ENCODE results near the gene PCSK5.
"Not testable (repeated sequence)": the region's sequence is repeated elsewhere in the genome, so short reads cannot be mapped to it uniquely, and the experiment has no call there.

Gene PCSK5

DNA sequence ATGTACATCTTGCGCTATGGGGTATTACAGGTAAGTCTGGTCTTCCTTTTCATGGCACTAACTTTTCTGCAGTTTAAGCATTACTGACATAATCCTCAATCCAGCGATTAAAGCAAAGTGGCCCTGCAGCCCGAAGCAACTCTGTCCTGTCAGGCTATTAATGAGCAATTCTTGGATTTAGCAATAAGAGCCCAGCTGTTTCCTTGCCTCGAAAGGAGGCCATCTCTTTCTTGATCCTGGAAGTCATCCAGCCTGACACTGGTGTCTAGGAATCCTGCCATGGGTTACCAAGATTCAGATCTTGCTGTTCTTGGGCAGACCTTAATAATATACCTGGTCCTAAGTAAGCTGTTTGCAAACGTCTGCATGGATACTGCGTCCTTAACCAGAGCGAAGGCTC is 401.8 kb downstream of the PCSK5 start:
- WGBS (ENCODE audit: insufficient coverage, insufficient read length), result no CpG with 5 or more reads among the region's 7 CpGs
- Histone ChIP-seq H3K27ac (ENCODE audit: low read length) (no peak overlapping the region), H3K4me1 (ENCODE audit: control insufficient read depth, insufficient read depth, low read length) (no peaks in the 10 kb centered on the region), H3K4me3 (ENCODE audit: low read length) (no peak overlapping the region), H3K36me3 (ENCODE audit: control insufficient read depth, insufficient read depth, low read length) (no peaks in the 10 kb centered on the region), H3K9me3 (ENCODE audit: control insufficient read depth, insufficient read depth, low read length) (no peaks in the 10 kb centered on the region), H3K27me3 (ENCODE audit: control insufficient read depth, insufficient read depth, low read length) (no peaks in the 10 kb centered on the region)
- DNase-seq (ENCODE audit: low read depth, low spot score), result no peak

GRCh38 chr9:76292658-76293057 is 402.2 kb downstream of the PCSK5 start:
- no peaks in the 10 kb centered on the region for H3K36me3 ChIP-seq (ENCODE audit: control insufficient read depth, insufficient read depth, low read length)
- H3K27ac ChIP-seq (ENCODE audit: low read length), result no peak overlapping the region
- H3K27me3 ChIP-seq (ENCODE audit: control insufficient read depth, insufficient read depth, low read length), result no peaks in the 10 kb centered on the region
- no peaks in the 10 kb centered on the region for H3K9me3 ChIP-seq (ENCODE audit: control insufficient read depth, insufficient read depth, low read length)
- no CpG with 5 or more reads among the region's 5 CpGs for WGBS (ENCODE audit: insufficient coverage, insufficient read length)
- H3K4me1 ChIP-seq (ENCODE audit: control insufficient read depth, insufficient read depth, low read length), result no peaks in the 10 kb centered on the region
- no peak overlapping the region for H3K4me3 ChIP-seq (ENCODE audit: low read length)
- no peak for DNase-seq (ENCODE audit: low read depth, low spot score)

DNA sequence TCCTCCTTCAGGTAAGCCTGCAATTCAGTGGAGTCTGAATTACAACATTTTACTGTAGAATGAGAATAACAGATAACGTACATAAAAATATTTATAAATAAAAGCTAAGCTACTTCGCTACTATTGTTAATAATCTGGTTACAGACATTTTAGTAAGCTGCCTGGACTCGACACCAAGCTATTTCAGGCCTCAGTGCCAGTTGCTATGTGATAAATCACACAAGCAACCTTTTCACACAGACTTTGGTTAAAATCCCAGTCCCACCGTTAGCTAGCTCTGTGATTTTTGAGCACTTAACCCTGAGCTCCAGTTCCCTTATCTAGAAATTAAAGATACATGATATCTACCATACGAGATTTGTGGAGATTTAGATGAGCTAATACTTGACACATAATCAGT is 403.8 kb downstream of the PCSK5 start:
- Histone ChIP-seq H3K4me1 (ENCODE audit: control insufficient read depth, insufficient read depth, low read length) (no peaks in the 10 kb centered on the region), H3K36me3 (ENCODE audit: control insufficient read depth, insufficient read depth, low read length) (no peaks in the 10 kb centered on the region), H3K4me3 (ENCODE audit: low read length) (no peak overlapping the region), H3K27ac (ENCODE audit: low read length) (no peak overlapping the region), H3K27me3 (ENCODE audit: control insufficient read depth, insufficient read depth, low read length) (no peaks in the 10 kb centered on the region), H3K9me3 (ENCODE audit: control insufficient read depth, insufficient read depth, low read length) (no peaks in the 10 kb centered on the region)
- DNase-seq (ENCODE audit: low read depth, low spot score), result no peak
- no CpG with 5 or more reads among the region's 5 CpGs for WGBS (ENCODE audit: insufficient coverage, insufficient read length)

DNA sequence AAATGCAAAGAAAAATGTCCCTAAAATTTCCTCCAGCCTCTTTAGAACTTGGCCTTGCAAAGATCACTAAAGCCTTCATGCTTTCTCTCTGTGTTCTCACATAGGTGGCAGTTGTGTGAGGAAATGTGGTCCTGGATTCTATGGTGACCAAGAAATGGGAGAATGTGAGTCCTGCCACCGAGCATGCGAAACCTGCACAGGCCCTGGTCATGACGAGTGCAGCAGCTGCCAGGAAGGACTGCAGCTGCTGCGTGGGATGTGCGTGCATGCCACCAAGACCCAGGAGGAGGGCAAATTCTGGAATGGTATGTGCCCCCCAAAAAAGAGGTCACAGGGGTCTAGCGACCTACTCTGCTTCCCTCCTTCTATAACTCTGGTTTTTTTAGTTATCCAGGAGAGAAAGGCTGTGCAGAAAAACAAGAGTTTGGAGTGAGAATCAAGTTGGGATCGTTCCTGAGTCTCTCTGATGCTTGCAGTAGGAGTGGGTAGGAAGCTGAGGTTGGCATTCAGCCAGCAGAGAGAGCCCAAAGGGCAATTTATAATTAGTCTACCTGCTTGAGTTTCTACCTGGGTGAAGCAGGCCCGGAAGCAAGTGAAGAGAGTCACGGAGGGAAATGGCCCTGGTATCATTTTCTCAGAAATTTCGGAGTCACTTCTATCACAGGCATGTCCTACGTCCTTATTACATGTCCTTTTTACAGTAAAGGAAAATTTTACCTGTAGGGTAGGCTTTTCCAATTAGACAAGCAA is 406.3 kb downstream of the PCSK5 start:
- no peaks in the 10 kb centered on the region for H3K4me1 ChIP-seq (ENCODE audit: control insufficient read depth, insufficient read depth, low read length)
- WGBS (ENCODE audit: insufficient coverage, insufficient read length), result no CpG with 5 or more reads among the region's 11 CpGs
- no peaks in the 10 kb centered on the region for H3K36me3 ChIP-seq (ENCODE audit: control insufficient read depth, insufficient read depth, low read length)
- no peak overlapping the region for H3K4me3 ChIP-seq (ENCODE audit: low read length)
- no peak overlapping the region for H3K27ac ChIP-seq (ENCODE audit: low read length)
- no peaks in the 10 kb centered on the region for H3K27me3 ChIP-seq (ENCODE audit: control insufficient read depth, insufficient read depth, low read length)
- DNase-seq (ENCODE audit: low read depth, low spot score), result no peak
- H3K9me3 ChIP-seq (ENCODE audit: control insufficient read depth, insufficient read depth, low read length), result no peaks in the 10 kb centered on the region

GRCh38 chr9:76297721-76298239 is 407.3 kb downstream of the PCSK5 start:
- H3K9me3 ChIP-seq (ENCODE audit: control insufficient read depth, insufficient read depth, low read length), result no peaks in the 10 kb centered on the region
- no peak overlapping the region for H3K27ac ChIP-seq (ENCODE audit: low read length)
- WGBS (ENCODE audit: insufficient coverage, insufficient read length), result no CpG with 5 or more reads among the region's 14 CpGs
- H3K4me3 ChIP-seq (ENCODE audit: low read length), result no peak overlapping the region
- no peaks in the 10 kb centered on the region for H3K4me1 ChIP-seq (ENCODE audit: control insufficient read depth, insufficient read depth, low read length)
- H3K27me3 ChIP-seq (ENCODE audit: control insufficient read depth, insufficient read depth, low read length), result no peaks in the 10 kb centered on the region
- H3K36me3 ChIP-seq (ENCODE audit: control insufficient read depth, insufficient read depth, low read length), result no peaks in the 10 kb centered on the region
- no peak for DNase-seq (ENCODE audit: low read depth, low spot score)

DNA sequence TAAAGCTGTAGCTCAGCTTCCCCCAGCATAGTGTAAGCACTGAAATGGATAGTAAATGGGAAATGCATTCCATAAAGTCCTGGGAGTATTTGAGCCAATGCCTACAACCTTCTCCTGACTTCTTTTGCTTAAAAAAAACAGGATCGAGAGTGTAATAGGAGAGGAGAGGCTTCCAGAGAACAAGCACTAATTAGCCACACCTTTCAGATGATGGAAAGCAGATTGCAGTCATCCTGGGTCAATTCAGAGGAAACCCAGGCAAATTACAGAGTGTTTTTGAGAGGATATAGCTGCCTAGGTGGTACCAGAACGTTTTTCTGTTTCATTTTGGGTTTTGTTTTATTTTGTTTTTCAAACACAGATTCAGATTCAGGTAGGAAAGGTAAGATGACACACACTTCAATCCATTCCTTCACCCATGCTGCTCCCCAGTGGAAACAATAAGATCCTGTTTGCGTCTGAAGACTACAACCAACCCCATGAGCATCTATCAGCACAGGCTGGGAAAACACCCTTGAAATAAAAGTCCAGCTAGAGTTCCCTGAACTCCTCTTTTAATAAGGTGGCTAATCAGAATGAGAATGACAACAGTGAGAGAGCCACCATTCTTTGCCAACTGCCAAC is 408.2 kb downstream of the PCSK5 start:
- no peak overlapping the region for H3K4me3 ChIP-seq (ENCODE audit: low read length)
- no CpG with 5 or more reads among the region's 3 CpGs for WGBS (ENCODE audit: insufficient coverage, insufficient read length)
- no peaks in the 10 kb centered on the region for H3K4me1 ChIP-seq (ENCODE audit: control insufficient read depth, insufficient read depth, low read length)
- H3K36me3 ChIP-seq (ENCODE audit: control insufficient read depth, insufficient read depth, low read length), result no peaks in the 10 kb centered on the region
- no peak for DNase-seq (ENCODE audit: low read depth, low spot score)
- H3K27me3 ChIP-seq (ENCODE audit: control insufficient read depth, insufficient read depth, low read length), result no peaks in the 10 kb centered on the region
- H3K9me3 ChIP-seq (ENCODE audit: control insufficient read depth, insufficient read depth, low read length), result no peaks in the 10 kb centered on the region
- no peak overlapping the region for H3K27ac ChIP-seq (ENCODE audit: low read length)

GRCh38 chr9:76302543-76302942 is 412.1 kb downstream of the PCSK5 start:
- Histone ChIP-seq H3K4me3 (ENCODE audit: low read length) (no peak overlapping the region), H3K27me3 (ENCODE audit: control insufficient read depth, insufficient read depth, low read length) (no peaks in the 10 kb centered on the region), H3K4me1 (ENCODE audit: control insufficient read depth, insufficient read depth, low read length) (no peaks in the 10 kb centered on the region), H3K27ac (ENCODE audit: low read length) (no peak overlapping the region), H3K36me3 (ENCODE audit: control insufficient read depth, insufficient read depth, low read length) (no peaks in the 10 kb centered on the region), H3K9me3 (ENCODE audit: control insufficient read depth, insufficient read depth, low read length) (no peaks in the 10 kb centered on the region)
- DNase-seq (ENCODE audit: low read depth, low spot score), result no peak
- WGBS (ENCODE audit: insufficient coverage, insufficient read length), result no CpG with 5 or more reads among the region's 3 CpGs

- H3K4me1 ChIP-seq (ENCODE audit: control insufficient read depth, insufficient read depth, low read length), result no peaks in the 10 kb centered on the region
- no peaks in the 10 kb centered on the region for H3K36me3 ChIP-seq (ENCODE audit: control insufficient read depth, insufficient read depth, low read length)
- no peak overlapping the region for H3K4me3 ChIP-seq (ENCODE audit: low read length)
- DNase-seq (ENCODE audit: low read depth, low spot score), result no peak
- no peaks in the 10 kb centered on the region for H3K27me3 ChIP-seq (ENCODE audit: control insufficient read depth, insufficient read depth, low read length)
- WGBS (ENCODE audit: insufficient coverage, insufficient read length), result no CpG with 5 or more reads among the region's 3 CpGs
- H3K27ac ChIP-seq (ENCODE audit: low read length), result no peak overlapping the region
- no peaks in the 10 kb centered on the region for H3K9me3 ChIP-seq (ENCODE audit: control insufficient read depth, insufficient read depth, low read length)
Measured at GRCh38 chr9:76302947-76303550, 412.6 kb downstream of the PCSK5 start.

GRCh38 chr9:76307047-76307446 is 416.6 kb downstream of the PCSK5 start:
- not testable (repeated sequence) for H3K4me1 ChIP-seq (ENCODE audit: control insufficient read depth, insufficient read depth, low read length); H3K27me3 ChIP-seq (ENCODE audit: control insufficient read depth, insufficient read depth, low read length); H3K4me3 ChIP-seq (ENCODE audit: low read length); DNase-seq (ENCODE audit: low read depth, low spot score); H3K9me3 ChIP-seq (ENCODE audit: control insufficient read depth, insufficient read depth, low read length); H3K36me3 ChIP-seq (ENCODE audit: control insufficient read depth, insufficient read depth, low read length); H3K27ac ChIP-seq (ENCODE audit: low read length)
- WGBS (ENCODE audit: insufficient coverage, insufficient read length), result no CpG with 5 or more reads among the region's 7 CpGs

- no peak overlapping the region for H3K4me3 ChIP-seq (ENCODE audit: low read length)
- no peak for DNase-seq (ENCODE audit: low read depth, low spot score)
- no peak overlapping the region for H3K27ac ChIP-seq (ENCODE audit: low read length)
- H3K27me3 ChIP-seq (ENCODE audit: control insufficient read depth, insufficient read depth, low read length), result no peaks in the 10 kb centered on the region
- H3K9me3 ChIP-seq (ENCODE audit: control insufficient read depth, insufficient read depth, low read length), result no peaks in the 10 kb centered on the region
- no peaks in the 10 kb centered on the region for H3K36me3 ChIP-seq (ENCODE audit: control insufficient read depth, insufficient read depth, low read length)
- no peaks in the 10 kb centered on the region for H3K4me1 ChIP-seq (ENCODE audit: control insufficient read depth, insufficient read depth, low read length)
- no CpG with 5 or more reads among the region's 7 CpGs for WGBS (ENCODE audit: insufficient coverage, insufficient read length)
Measured at GRCh38 chr9:76310577-76310976, 420.1 kb downstream of the PCSK5 start.

Measured in iPS DF 6.9 (cell line).